AG09319 (cell line): ENCODE measurements around the gene TSPAN4.

ENCODE experiments used
- DNase-seq: peaks from one replicate; pipeline ENCODE4 v3.0.0-alpha.2; 2010; ENCODE audit warnings: low read depth; ENCODE audit errors: extremely low read depth
- TF ChIP-seq, protein P1 (sequence below): IDR thresholded peaks from 2 replicates; pipeline ENCODE4 v1.5.1; 2011; ENCODE audit warnings: low read depth, mild to moderate bottlenecking, inconsistent platforms, low read length, moderate library complexity

Gene TSPAN4

GRCh38 chr11:845872-846495 is 3.3 kb downstream of the TSPAN4 start:
- TF ChIP-seq, protein P1, sequence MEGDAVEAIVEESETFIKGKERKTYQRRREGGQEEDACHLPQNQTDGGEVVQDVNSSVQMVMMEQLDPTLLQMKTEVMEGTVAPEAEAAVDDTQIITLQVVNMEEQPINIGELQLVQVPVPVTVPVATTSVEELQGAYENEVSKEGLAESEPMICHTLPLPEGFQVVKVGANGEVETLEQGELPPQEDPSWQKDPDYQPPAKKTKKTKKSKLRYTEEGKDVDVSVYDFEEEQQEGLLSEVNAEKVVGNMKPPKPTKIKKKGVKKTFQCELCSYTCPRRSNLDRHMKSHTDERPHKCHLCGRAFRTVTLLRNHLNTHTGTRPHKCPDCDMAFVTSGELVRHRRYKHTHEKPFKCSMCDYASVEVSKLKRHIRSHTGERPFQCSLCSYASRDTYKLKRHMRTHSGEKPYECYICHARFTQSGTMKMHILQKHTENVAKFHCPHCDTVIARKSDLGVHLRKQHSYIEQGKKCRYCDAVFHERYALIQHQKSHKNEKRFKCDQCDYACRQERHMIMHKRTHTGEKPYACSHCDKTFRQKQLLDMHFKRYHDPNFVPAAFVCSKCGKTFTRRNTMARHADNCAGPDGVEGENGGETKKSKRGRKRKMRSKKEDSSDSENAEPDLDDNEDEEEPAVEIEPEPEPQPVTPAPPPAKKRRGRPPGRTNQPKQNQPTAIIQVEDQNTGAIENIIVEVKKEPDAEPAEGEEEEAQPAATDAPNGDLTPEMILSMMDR: no peak
- no peak for DNase-seq

- no peak for DNase-seq
- TF ChIP-seq, protein P1: no peak
Observed at GRCh38 chr11:846496-847098, 3.9 kb downstream of the TSPAN4 start.

GRCh38 chr11:847876-848275 is 5.2 kb downstream of the TSPAN4 start:
- no peak for DNase-seq
- TF ChIP-seq, protein P1: no peak

DNA sequence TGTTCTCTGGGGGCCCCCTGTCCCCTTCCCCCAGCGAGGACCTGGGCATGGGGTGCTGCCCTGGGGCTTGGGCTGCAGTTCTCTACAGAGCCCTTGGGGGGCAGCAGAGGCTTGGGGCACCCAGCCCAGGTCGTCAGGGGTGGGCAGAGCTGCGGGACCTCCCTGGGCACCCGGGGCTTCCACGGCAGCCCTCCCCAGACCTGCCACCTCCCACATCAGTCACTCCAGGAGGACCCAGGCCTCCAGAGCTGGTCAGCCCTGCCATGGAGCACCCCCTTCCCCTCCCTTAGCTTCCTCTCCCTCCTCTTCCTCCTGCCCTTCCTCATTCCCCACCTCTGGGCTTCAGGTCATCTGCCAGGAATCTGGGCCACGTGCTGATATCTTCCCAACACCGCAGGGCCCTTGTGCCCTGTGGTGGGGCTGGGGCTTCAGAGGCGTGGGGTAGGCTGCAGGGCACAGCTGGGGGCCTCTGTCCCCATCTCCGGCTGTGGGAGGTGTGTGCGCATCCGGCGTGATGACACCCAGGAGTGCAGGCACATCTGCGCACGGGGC is 5.8 kb downstream of the TSPAN4 start:
- TF ChIP-seq, protein P1: peak; percentile 81
- DNase-seq: no peak

DNA sequence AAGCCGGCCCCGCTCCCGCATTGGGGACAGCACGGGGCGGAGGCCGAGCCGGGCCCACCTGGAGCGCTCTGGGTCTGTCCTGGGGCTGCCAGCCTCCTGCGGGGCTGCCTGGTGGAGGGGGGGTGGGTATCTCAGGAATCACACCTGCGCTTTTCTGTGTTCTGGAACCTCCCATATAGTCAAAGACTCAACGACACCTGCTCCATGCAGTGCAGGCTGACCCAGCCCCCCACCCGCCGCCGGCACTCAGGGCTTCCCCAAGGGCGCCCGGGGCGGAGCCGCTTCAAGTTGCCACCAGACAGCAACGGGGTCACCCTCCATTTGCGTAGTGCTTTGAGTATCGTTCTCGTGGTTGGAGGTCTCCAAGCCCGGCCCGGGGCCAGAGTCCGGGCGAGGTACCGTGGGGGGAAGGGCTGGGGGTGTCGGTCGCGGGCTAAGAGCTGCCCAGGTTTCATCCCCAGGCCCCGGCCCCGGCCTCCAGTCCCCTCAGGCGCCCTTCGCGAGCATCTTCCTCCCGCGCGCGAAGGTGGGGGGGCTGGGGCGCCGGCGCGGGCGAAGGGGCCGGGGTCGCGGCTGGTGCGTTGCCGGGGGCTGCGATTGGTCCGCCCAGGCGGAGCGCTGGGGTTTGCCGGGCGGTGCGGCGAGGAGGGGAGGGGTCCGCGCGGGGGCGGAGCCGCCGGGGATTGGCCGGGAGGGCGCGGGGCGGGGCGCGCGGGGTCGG is 6.6 kb downstream of the TSPAN4 start:
- TF ChIP-seq, protein P1: no peak
- no peak for DNase-seq

DNA sequence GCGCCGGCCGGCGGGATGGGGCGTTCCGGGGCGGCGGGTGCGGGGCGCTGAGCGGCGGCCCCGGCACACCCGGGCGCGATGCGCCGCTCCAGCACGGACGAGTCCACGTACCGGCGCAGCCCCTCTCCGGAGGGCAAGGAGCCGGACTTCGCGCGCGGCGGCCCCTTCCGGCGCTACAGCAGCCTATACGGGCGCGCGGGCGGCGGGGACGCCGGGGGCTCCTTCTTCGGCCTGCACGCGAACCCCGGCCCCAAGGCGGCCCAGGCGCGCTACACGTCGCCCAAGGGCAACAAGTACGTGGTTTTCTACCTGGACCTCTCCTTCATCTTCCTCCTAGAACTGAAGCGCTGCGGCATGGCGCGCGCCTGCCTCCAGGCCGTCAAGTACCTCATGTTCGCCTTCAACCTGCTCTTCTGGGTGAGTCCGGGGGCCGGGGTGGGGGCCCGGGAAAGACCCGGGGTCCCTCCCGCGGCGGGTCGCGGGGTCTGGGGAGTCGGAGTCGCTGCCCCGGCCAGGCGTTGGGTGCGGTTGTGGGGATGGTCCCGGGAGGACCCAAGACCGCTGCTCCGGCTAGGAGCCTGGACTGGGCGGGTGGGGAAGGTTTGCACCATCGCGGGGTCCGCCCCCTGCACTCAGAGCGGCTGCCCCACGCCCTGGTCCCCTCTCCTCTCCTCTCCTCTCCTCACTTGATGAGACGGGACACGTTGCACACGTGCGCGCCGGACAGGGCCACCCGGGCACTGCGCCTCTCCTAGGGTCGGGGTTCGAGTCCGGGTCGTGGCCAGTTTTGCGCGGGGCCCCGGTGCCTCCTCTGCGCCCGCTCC is 7.5 kb downstream of the TSPAN4 start:
- TF ChIP-seq, protein P1: no peak
- DNase-seq: no peak
